OCI-LY1 (cell line): ENCODE measurements around the gene SEMA3G.

Source experiments
- H2AFZ ChIP-seq: fragments of 200-600 bp; sonication (generic), shearing (Covaris generic); 2 replicates; pipeline ENCODE4 v1.6.0; 2014; ENCODE audit warnings: antibody characterized with exemption, mild to moderate bottlenecking, low read length
- H3F3A ChIP-seq: fragments of 200-600 bp; sonication (generic), shearing (Covaris generic); 2 replicates; pipeline ENCODE4 v1.6.0; 2014; ENCODE audit warnings: mild to moderate bottlenecking, antibody characterized with exemption, low read length, moderate library complexity; ENCODE audit not compliant: insufficient read depth
- H3K27ac ChIP-seq: fragments of 200-600 bp; sonication (generic); 2 replicates; pipeline ENCODE4 v1.5.1; 2014; ENCODE audit warnings: low read length, mixed run types, mild to moderate bottlenecking, low read depth; ENCODE audit not compliant: poor library complexity, severe bottlenecking
- H3K27me3 ChIP-seq: fragments of 200-600 bp; sonication (generic); 2 replicates; pipeline ENCODE4 v1.6.0; 2014; ENCODE audit warnings: antibody characterized with exemption, mild to moderate bottlenecking, low read length, moderate library complexity; ENCODE audit not compliant: insufficient read depth
- H3K36me3 ChIP-seq: fragments of 200-600 bp; sonication (generic); 2 replicates; pipeline ENCODE4 v1.6.1; 2014; ENCODE audit warnings: mild to moderate bottlenecking, antibody characterized with exemption, low read length, moderate library complexity, mixed read lengths; ENCODE audit not compliant: insufficient read depth
- H3K4me1 ChIP-seq: fragments of 200-600 bp; sonication (generic); 2 replicates; pipeline ENCODE4 v1.5.1; 2014; ENCODE audit warnings: mild to moderate bottlenecking, low read length, moderate library complexity; ENCODE audit not compliant: insufficient read depth, severe bottlenecking
- H3K4me2 ChIP-seq: fragments of 200-600 bp; sonication (generic), shearing (Covaris generic); 2 replicates; pipeline ENCODE4 v1.6.1; 2014; ENCODE audit warnings: low read length
- H3K4me3 ChIP-seq: fragments of 200-600 bp; sonication (generic); 2 replicates; pipeline ENCODE4 v1.5.1; 2014; ENCODE audit warnings: low read length, low read depth, mild to moderate bottlenecking, mixed read lengths; ENCODE audit not compliant: poor library complexity, severe bottlenecking
- H3K79me2 ChIP-seq: fragments of 200-600 bp; shearing (Covaris generic); 2 replicates; pipeline ENCODE4 v1.6.1; 2016; ENCODE audit warnings: mixed run types, low read length, mixed read lengths; ENCODE audit not compliant: insufficient read depth
- H3K9ac ChIP-seq: fragments of 200-600 bp; sonication (generic), shearing (Covaris generic); 2 replicates; pipeline ENCODE4 v1.6.1; 2014; ENCODE audit warnings: mild to moderate bottlenecking, low read length, mixed read lengths
- H3K9me2 ChIP-seq: fragments of 200-600 bp; sonication (generic), shearing (Covaris generic); 2 replicates; pipeline ENCODE4 v1.6.1; 2014; ENCODE audit warnings: low read depth, mild to moderate bottlenecking, low read length, mixed read lengths
- H3K9me3 ChIP-seq: fragments of 200-600 bp; shearing (Covaris generic); 2 replicates; pipeline ENCODE4 v1.6.1; 2014; ENCODE audit warnings: low read length, mixed read lengths
- H4K20me1 ChIP-seq: fragments of 200-600 bp; sonication (generic), shearing (Covaris generic); 2 replicates; pipeline ENCODE4 v1.6.0; 2016; ENCODE audit warnings: mild to moderate bottlenecking, low read length; ENCODE audit not compliant: insufficient read depth
- CTCF ChIP-seq: fragments of 200-600 bp; sonication (generic), shearing (Covaris generic); IDR thresholded peaks from 2 replicates; pipeline ENCODE4 v1.5.1; 2017; ENCODE audit warnings: mild to moderate bottlenecking, antibody characterized with exemption, low read length, moderate library complexity, mixed read lengths
- EZH2 ChIP-seq: fragments of 200-600 bp; sonication (generic), shearing (Covaris generic); IDR thresholded peaks from 2 replicates; pipeline ENCODE4 v1.8.0; 2017; ENCODE audit warnings: borderline replicate concordance, mixed run types, mild to moderate bottlenecking, antibody characterized with exemption, low read length, moderate library complexity, mixed read lengths

The SEMA3G gene

DNA sequence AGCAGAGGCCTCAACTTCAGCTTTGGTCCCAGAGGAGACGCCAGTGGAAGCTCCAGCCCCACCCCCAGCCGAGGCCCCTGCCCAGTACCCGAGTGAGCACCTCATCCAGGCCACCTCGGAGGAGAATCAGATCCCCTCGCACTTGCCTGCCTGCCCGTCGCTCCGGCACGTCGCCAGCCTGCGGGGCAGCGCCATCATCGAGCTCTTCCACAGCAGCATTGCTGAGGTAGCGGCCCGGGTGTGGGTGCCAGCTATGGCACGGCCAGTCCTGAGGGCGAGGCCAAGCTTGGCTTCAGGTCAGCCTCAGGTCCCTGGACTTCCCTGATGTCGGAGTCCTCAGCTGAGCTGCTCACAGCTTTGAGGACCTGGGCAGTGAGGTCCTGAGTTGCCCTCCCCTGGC is 44.5 kb upstream of the SEMA3G start:
- no peak for TF ChIP-seq CTCF
- no peak for TF ChIP-seq EZH2
- no peaks in the 10 kb centered on the region for H3K79me2 ChIP-seq
- H3K9me2 ChIP-seq, result no peaks in the 10 kb centered on the region
- no peak overlapping the region for H3K4me3 ChIP-seq
- no peak overlapping the region for H3K9ac ChIP-seq
- no peak overlapping the region for H2AFZ ChIP-seq
- H3K4me1 ChIP-seq, result no peaks in the 10 kb centered on the region
- no peaks in the 10 kb centered on the region for H3K27me3 ChIP-seq
- H3K9me3 ChIP-seq, result no peaks in the 10 kb centered on the region
- H3F3A ChIP-seq, result no peaks in the 10 kb centered on the region
- H3K27ac ChIP-seq, result no peak overlapping the region
- H3K4me2 ChIP-seq, result no peak overlapping the region
- H3K36me3 ChIP-seq, result peaks cover 70% of the 10 kb centered on the region; the same call in 1 of the 2 replicates
- no peaks in the 10 kb centered on the region for H4K20me1 ChIP-seq

DNA sequence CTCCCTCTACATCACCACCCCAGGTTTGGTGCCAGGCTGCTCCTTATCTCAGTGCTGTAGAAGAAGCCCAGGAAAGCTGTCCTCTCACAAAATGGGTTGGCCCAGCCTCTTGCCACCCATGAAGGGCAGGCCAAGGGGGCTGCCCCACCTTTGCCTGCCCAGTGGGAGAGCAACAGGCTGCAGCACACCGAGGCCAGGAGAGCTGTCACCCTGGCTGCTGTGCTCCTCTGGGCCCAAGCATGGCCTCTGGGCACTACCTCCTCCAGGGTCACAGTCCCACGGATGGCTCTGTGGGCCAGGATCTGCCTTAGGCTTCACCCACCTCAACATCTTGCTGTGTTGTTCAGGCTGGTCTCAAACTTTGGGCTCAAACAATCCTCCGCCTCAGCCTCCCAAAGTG is 43.8 kb upstream of the SEMA3G start:
- Histone ChIP-seq H4K20me1 (no peaks in the 10 kb centered on the region), H3K27me3 (no peaks in the 10 kb centered on the region), H2AFZ (no peak overlapping the region), H3K9me2 (no peaks in the 10 kb centered on the region), H3K4me2 (no peak overlapping the region), H3K9ac (no peak overlapping the region), H3K79me2 (no peaks in the 10 kb centered on the region), H3K36me3 (peaks cover 70% of the 10 kb centered on the region; the same call in 1 of the 2 replicates), H3K4me1 (no peaks in the 10 kb centered on the region), H3F3A (no peaks in the 10 kb centered on the region), H3K4me3 (no peak overlapping the region), H3K9me3 (no peaks in the 10 kb centered on the region), H3K27ac (no peak overlapping the region)
- TF ChIP-seq CTCF (no peak), EZH2 (no peak)

DNA sequence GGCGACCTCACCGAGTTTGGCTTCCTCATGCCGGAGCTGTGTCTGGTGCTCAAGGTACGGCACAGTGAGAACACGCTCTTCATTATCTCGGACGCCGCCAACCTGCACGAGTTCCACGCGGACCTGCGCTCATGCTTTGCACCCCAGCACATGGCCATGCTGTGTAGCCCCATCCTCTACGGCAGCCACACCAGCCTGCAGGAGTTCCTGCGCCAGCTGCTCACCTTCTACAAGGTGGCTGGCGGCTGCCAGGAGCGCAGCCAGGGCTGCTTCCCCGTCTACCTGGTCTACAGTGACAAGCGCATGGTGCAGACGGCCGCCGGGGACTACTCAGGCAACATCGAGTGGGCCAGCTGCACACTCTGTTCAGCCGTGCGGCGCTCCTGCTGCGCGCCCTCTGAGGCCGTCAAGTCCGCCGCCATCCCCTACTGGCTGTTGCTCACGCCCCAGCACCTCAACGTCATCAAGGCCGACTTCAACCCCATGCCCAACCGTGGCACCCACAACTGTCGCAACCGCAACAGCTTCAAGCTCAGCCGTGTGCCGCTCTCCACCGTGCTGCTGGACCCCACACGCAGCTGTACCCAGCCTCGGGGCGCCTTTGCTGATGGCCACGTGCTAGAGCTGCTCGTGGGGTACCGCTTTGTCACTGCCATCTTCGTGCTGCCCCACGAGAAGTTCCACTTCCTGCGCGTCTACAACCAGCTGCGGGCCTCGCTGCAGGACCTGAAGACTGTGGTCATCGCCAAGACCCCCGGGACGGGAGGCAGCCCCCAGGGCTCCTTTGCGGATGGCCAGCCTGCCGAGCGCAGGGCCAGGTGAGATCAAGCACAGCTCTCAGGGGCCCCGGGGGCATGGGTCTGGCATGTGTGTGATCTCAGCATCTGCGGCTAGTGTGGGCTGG is 43.1 kb upstream of the SEMA3G start:
- Histone ChIP-seq H3K4me1 (no peaks in the 10 kb centered on the region), H3K79me2 (no peaks in the 10 kb centered on the region), H3K4me3 (no peak overlapping the region), H3K4me2 (no peak overlapping the region), H2AFZ (no peak overlapping the region), H3K9ac (no peak overlapping the region), H3K9me2 (no peaks in the 10 kb centered on the region), H3F3A (no peaks in the 10 kb centered on the region), H3K27me3 (no peaks in the 10 kb centered on the region), H3K36me3 (peaks cover 67% of the 10 kb centered on the region; the same call in 1 of the 2 replicates), H4K20me1 (no peaks in the 10 kb centered on the region), H3K9me3 (no peaks in the 10 kb centered on the region), H3K27ac (no peak overlapping the region)
- TF ChIP-seq EZH2, result no peak
- TF ChIP-seq CTCF, result no peak
